Urinary bladder (tissue), 4 donors: ENCODE results near the gene WFDC1. TPM values are rescaled to one million over a fixed set of nuclear protein-coding genes. Genes with fewer than 3 reads are reported as not detected.

ENCODE experiments used
- DNase-seq: peaks from one replicate; pipeline ENCODE4 v3.0.0-alpha.2; 2015; ENCODE audit errors: extremely low spot score
- H3K27ac ChIP-seq: one replicate; pipeline ENCODE4 v1.5.1; 2013; ENCODE audit warnings: low read depth, mild to moderate bottlenecking, moderate library complexity
- H3K36me3 ChIP-seq: one replicate; pipeline ENCODE4 v1.6.1; 2013; ENCODE audit warnings: mild to moderate bottlenecking, moderate library complexity; ENCODE audit not compliant: insufficient read depth
- H3K4me1 ChIP-seq: one replicate; pipeline ENCODE4 v1.6.1; 2013; ENCODE audit warnings: mild to moderate bottlenecking, moderate library complexity; ENCODE audit not compliant: insufficient read depth
- H3K4me3 ChIP-seq: one replicate; pipeline ENCODE4 v1.5.1; 2013; ENCODE audit warnings: low read depth, low read length
- WGBS: extraction: QIAGEN DNeasy Blood & Tissue Kit; methylation state at CpG from one replicate; pipeline ENCODE4 v1.1.7; 2013; 5-methylcytosine and 5-hydroxymethylcytosine counted together
- polyA plus RNA-seq: library from polyadenylated mRNA; stranded (reverse); fragments of 200-250 nt; gene quantifications from one replicate; pipeline ENCODE4 v1.2.3, GENCODE V29; 2013
- total RNA-seq: library from RNA; depleted of rRNA; stranded (reverse); fragments of >200 nt; gene quantifications from one replicate; pipeline ENCODE4 v1.2.3, GENCODE V29; 2014
- donor health status: healthy with polysubstance abuse.
- donor health status: healthy.

Gene WFDC1
- total and polyA plus RNA-seq, 2 donors: 44.6 to 67.2 TPM

DNA sequence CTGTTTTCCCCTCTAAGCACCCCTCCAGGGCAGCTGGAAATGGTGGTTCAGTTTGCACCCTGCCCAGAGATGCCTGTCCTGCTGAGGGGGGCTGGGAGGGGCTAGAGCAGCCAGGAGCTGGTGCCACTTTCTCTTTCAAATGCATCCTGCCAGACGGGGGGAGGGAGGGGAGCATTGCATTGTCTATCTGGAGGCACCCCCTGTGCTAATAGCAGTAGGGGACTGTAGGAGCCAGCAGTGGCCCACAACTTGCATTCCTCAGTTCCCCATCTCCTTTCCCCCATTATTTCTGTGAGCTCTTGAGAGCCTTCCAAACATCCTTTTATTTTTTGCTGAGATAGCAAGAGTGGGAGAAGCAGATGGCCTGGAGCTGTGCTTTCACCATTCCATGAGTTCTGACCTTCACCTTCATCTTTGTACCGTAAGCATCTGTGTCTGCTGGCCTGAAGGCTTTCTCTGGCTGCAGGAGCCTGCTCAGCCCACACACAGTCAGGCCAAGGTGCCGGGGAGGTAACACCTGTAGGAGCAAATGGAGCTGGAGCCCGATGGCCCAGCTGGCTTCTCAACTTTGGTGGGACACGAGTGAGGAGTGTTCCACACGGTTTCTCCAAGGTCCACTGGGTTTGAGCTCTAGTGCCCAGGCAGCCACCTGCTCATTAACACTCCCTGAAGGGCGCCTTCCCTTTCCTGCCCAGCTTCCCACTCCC, 5.2 kb downstream of the WFDC1 start:
- Histone ChIP-seq H3K4me1 (no peaks in the 10 kb centered on the region), H3K27ac (peak overlapping the region; percentile 31), H3K4me3 (no peak overlapping the region), H3K36me3 (no peaks in the 10 kb centered on the region)
- no peak for DNase-seq
- 52% methylated on average over 7 of the region's 7 CpGs for WGBS

DNA sequence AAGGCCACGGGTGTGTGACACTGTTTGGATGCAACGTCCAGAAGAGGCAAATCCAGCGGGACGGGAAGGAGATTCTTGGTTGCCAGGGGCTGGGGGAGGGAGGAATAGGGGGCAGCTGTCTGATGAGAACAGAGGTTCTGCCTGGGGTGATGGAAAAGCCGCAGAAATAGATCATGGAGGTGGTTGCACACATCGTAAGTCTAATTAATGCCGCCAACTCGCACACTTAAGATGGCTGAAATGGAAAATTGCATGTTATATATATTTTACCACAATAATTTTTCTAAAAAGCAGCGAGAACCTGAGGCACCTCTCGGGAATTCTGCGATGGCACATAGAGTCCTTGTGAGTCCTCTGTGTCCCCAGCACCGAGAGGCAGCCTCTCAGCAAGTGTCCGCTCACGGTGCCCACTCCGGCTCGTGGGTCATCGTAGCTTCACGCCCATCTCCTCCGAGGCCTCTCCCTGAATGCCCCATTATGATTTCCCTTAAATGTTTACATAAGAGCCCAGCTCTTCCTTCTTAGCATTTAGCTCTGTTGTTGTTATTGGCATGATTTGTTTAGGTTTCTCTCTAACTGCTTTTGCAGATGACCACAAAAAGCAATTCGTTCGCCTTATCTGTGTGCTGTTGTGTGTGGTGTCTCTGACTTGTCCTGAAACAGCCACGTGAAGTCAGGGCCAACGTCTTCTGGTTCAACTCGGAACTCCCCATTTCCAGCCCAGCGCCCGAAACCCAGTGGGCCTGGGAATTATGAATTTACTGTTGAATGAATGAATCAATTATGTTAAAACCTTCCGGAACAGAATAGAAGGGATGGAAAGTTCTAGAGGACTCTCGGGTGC, 7.7 kb downstream of the WFDC1 start:
- 58% methylated on average over 28 of the region's 28 CpGs for WGBS
- DNase-seq: no peak
- Histone ChIP-seq H3K4me1 (no peaks in the 10 kb centered on the region), H3K4me3 (no peak overlapping the region), H3K27ac (peak overlapping the region; percentile 66), H3K36me3 (no peaks in the 10 kb centered on the region)

DNA sequence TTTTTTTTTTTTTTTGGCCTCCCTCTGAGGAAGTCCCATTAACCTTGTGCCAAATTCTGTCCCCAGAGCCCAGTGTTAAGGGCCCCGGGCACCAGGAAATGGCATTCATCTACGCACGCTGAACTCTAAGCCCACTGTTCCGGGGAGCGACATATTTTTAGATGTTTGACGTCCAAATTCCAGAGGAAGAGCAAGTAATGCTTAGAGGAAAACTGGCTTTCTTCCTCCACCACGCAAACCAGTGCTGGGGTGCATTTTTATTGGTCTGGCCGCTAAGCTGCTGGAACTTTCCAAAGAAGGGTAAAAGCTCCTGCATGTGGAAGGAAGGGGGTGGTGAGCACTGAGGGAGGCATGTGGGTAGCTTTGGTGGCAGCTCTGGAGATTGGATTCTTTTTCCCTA, 8.3 kb downstream of the WFDC1 start:
- 13% methylated on average over 8 of the region's 8 CpGs for WGBS
- Histone ChIP-seq H3K36me3 (no peaks in the 10 kb centered on the region), H3K4me1 (no peaks in the 10 kb centered on the region), H3K27ac (no peak overlapping the region), H3K4me3 (no peak overlapping the region)
- DNase-seq: no peak

DNA sequence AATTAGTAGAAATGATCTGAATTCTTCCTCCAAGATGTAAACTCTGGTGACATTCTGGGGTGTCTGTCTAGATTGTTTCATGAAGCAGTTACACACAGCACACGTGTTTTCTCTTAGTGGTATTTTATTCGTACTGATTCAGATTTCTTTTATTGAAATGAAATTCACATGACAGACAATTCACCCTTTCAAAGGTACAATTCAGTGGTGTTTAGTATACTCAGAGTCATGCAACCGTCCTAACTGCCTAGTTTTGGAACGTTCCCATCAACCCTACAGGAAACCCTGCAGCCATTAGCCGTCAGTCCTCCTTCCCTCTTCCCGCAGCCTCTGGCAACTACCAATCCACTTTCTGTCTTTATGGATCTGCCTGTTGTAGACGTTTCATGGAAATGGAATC, 8.8 kb downstream of the WFDC1 start:
- H3K4me1 ChIP-seq: no peaks in the 10 kb centered on the region
- 30% methylated on average over 7 of the region's 7 CpGs for WGBS
- no peaks in the 10 kb centered on the region for H3K36me3 ChIP-seq
- peak overlapping the region; percentile 33 for H3K27ac ChIP-seq
- no peak for DNase-seq
- no peak overlapping the region for H3K4me3 ChIP-seq

DNA sequence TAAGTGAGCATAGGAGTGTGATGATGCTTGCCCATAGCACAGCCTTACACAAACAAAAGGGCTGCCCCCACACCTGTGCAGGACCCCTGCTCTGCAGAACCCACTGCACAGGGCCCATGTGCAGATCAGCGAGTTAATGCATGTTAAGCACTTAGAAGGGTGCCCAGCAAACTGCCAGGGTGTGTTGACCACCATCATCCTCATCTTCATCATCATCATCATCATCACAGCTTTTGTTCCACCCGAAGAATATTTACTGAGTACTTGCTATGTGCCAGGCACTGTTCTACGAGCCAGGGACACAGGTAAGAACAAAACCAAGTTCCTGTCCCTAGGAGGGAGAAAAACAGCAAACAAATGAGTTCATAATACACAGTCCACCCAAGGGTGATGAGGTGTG, 11.9 kb downstream of the WFDC1 start:
- DNase-seq: no peak
- WGBS: 89% methylated on average over 3 of the region's 3 CpGs
- Histone ChIP-seq H3K36me3 (no peaks in the 10 kb centered on the region), H3K27ac (no peak overlapping the region), H3K4me1 (no peaks in the 10 kb centered on the region), H3K4me3 (no peak overlapping the region)

DNA sequence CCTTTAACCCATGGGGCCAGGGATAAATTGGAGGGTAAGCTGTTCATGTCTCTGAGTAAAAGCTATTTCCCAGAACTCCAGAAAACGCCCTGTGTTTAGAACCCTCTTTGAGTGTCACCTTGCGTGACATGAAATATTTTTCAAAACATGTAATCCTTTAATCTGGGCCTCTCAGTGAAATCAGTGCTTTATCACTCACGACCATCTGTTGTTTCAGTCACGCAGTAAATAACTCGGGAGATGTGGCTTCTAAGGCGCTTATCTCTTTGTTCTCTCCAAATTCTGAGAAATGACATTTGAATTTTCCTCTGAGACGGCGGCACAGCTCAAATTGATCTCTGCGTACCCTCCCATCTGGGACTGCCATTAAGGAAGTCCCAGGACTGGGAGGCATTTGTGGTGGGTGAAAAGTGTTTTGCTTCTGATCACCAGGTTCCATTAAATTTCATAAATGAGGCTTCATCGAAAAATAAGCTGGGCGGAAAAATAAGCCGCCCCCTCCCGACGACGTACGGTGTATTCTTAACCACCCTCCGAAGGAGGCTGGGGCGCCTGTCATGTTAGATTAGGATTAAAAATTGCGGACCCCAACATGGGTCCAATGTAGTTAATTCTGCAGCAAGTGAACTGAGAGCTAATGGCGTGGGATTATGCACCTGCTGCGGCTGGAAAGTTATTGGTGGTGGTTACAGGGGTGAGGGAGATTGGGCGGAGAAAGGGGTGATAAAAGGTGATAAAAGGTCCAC, 12.7 kb downstream of the WFDC1 start:
- H3K27ac ChIP-seq: no peak overlapping the region
- H3K4me3 ChIP-seq: no peak overlapping the region
- H3K4me1 ChIP-seq: no peaks in the 10 kb centered on the region
- 78% methylated on average over 22 of the region's 22 CpGs for WGBS
- DNase-seq: no peak
- no peaks in the 10 kb centered on the region for H3K36me3 ChIP-seq

DNA sequence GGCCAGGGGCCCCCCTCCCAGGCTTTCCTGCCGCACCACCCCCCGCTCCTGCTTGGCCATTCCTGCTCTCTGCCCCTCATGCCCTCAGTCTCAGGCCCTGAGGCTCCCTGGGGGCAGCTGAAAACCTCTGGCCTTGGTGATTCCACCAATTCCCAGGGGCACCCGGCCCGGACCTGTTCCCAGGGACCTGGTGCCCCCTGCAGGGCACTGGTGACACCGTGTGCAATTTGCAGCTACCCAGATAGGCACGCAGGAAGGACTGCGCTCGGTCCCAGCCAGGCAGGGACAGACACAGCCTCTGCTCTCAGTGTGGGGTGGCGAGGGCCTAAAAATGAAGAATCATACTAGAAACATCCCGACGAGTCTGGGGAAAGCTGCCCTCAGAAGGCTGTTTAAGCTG, 13.4 kb downstream of the WFDC1 start:
- H3K27ac ChIP-seq: no peak overlapping the region
- H3K4me3 ChIP-seq: no peak overlapping the region
- 45% methylated on average over 11 of the region's 11 CpGs for WGBS

DNA sequence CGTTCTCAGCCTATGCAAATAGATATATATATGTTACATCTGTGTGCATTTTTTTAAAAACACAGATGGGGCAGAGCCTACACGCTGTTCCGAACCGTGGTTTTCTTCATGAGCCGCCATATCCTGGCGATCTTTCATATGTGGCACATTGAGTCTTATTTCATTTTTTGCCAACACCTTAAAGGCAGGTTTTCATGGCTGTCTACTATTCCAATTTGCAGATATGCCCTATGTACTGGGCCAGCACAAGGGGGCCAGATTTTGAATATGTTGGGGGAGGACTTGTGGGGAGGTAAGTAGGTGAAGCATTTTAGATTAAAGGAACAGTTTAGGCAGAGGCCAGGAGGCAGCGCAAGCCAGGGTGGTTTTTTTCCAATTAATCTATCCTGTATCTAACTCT, 16.0 kb downstream of the WFDC1 start:
- Histone ChIP-seq H3K4me1 (peaks cover 2% of the 10 kb centered on the region), H3K27ac (no peak overlapping the region), H3K4me3 (no peak overlapping the region), H3K36me3 (no peaks in the 10 kb centered on the region)
- WGBS: 92% methylated on average over 7 of the region's 7 CpGs
- no peak for DNase-seq

More for the DNA sequence above, 13.4 kb downstream of the WFDC1 start:
- Histone ChIP-seq H3K36me3 (no peaks in the 10 kb centered on the region), H3K4me1 (peaks cover 2% of the 10 kb centered on the region)
- no peak for DNase-seq

DNA sequence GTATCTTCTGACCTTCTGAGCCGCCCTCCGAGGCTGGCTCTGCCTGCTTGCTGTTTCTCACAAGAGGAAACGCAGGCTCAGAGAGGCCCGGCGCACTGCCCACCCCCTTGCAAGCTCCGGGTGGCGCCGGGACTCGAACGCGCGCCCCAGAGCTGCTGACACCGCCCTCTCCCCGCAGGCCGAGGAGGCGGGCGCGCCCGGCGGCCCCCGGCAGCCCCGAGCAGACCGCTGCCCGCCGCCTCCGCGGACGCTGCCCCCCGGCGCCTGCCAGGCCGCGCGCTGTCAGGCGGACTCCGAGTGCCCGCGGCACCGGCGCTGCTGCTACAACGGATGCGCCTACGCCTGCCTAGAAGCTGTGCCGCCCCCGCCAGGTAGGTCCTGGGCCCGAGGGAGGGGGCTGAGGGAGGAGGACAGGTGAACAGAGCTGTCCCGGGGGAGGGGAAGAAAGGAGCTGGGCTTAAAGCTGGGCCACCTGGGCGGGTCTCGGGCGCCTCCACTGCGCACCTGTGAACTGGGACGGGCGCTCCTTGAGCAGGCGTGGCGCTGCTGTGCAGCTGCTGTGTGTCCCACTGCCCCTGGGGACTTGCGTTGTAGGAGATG, 18.2 kb downstream of the WFDC1 start:
- Histone ChIP-seq H3K4me3 (no peak overlapping the region), H3K4me1 (peaks cover 2% of the 10 kb centered on the region), H3K27ac (no peak overlapping the region), H3K36me3 (no peaks in the 10 kb centered on the region)
- DNase-seq: no peak
- 18% methylated on average over 55 of the region's 55 CpGs for WGBS

DNA sequence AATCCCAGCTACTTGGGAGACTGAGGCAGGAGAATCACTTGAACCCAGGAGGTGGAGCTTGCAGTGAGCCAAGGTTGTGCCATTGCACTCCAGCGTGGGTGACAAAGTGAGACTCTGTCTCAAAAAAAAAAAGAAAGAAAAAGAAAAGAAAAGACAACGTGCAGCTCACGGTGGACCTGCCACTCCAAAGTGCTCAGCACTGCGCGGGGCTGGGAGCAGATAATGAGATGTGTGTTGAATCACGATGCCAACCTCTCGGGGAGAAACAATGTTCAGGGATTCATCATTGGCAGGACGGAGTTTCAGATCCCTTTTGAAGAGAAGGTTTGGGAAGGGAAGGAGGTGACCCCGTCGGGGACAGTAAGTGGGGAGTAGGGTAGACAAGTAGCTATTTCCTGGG, 19.2 kb downstream of the WFDC1 start:
- no peak for DNase-seq
- 67% methylated on average over 10 of the region's 10 CpGs for WGBS
- no peak overlapping the region for H3K27ac ChIP-seq
- H3K36me3 ChIP-seq: no peaks in the 10 kb centered on the region
- H3K4me3 ChIP-seq: no peak overlapping the region
- peaks cover 2% of the 10 kb centered on the region for H3K4me1 ChIP-seq

DNA sequence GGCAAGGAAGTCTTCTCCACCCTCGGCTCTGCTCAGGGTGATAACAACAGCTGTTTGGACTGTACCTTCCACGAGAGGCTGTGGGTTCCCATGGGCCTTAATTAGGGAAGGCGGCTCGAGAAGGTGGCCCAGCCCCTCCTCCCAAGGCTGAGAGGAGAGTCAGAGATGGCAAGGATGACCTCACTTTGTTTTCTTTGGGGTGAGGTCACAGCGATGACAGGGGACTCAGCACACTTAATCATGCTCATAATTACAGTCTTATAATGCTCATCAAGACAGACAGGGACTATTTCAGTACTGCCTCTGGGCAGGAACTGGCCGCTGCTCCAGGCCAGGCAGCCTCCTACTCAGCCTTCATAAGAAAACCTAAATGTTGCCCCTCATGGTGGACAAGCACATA, 19.7 kb downstream of the WFDC1 start:
- Histone ChIP-seq H3K36me3 (no peaks in the 10 kb centered on the region), H3K4me1 (peaks cover 2% of the 10 kb centered on the region), H3K4me3 (no peak overlapping the region), H3K27ac (no peak overlapping the region)
- no peak for DNase-seq
- 63% methylated on average over 6 of the region's 6 CpGs for WGBS

DNA sequence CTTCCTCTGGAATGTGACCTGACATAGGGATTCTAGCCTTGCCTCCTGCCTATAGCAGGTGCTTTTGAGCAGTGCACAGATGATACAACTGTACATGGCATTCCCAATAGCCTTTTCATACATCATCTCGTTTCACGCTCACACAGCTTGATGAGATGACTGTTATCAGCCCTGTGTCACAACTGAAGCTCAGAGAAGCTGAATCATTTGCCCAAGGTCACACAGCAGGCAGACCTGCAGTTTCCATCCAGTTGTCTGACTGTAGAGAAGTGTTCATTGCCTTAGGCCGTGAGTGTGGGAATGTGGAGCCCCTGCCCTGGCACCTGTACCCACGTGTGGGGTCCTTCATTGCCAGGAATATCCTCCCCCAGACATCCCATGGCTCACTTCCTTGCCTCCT, 20.1 kb downstream of the WFDC1 start:
- no peak for DNase-seq
- 86% methylated on average over 4 of the region's 4 CpGs for WGBS
- no peaks in the 10 kb centered on the region for H3K36me3 ChIP-seq
- H3K4me1 ChIP-seq: peaks cover 2% of the 10 kb centered on the region
- no peak overlapping the region for H3K27ac ChIP-seq
- no peak overlapping the region for H3K4me3 ChIP-seq

DNA sequence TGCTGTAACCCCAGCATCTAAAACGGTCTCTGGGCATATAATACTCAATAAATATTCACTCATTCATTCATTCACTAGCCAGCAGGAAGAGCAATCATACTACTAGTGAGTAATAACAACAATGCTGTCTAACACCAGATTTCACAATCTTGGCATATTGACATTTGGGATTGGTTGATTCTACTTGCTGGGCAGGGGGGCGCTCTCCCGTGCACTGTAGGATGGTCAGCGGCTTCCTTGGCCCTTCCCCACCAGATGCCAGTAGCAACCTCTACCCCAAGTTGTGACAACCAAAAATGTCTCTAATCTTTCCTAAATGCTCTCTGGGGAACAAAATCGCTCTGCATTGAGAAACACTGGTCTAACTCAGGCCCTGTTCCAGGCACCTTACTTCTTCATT, 20.7 kb downstream of the WFDC1 start:
- 74% methylated on average over 5 of the region's 5 CpGs for WGBS
- peaks cover 2% of the 10 kb centered on the region for H3K4me1 ChIP-seq
- H3K36me3 ChIP-seq: no peaks in the 10 kb centered on the region
- no peak overlapping the region for H3K4me3 ChIP-seq
- H3K27ac ChIP-seq: no peak overlapping the region
- DNase-seq: no peak
